ENCODE data around the gene KLF7. TPM values are rescaled to one million over a fixed set of nuclear protein-coding genes. Genes with fewer than 3 reads are reported as not detected.

Gene KLF7
- polyA plus RNA-seq, 3 donors = 9.4 to 40.7 (median 10.3) TPM

GRCh38 chr2:207133820-207134519 is 31.8 kb downstream of the KLF7 start:
- Histone ChIP-seq H3K27me3 (ENCODE audit: control insufficient read depth in 2 of 2, insufficient read depth in 2 of 2, low read length in 2 of 2) (no peaks in the 10 kb centered on the region), H3K79me2 (ENCODE audit: insufficient read depth, low read length) (peaks cover 96% of the 10 kb centered on the region), H3K9me3 (replicated peaks in 1 of 2; ENCODE audit: control insufficient read depth in 1 of 2, insufficient read depth in 1 of 2, low read length in 2 of 2) (no peaks in the 10 kb centered on the region), H3K9ac (ENCODE audit: insufficient read depth, low read length, poor library complexity, severe bottlenecking) (no peak overlapping the region), H4K20me1 (ENCODE audit: insufficient read depth, low read length) (peaks cover 47% of the 10 kb centered on the region), H3K36me3 (replicated peaks in 1 of 2; ENCODE audit: control insufficient read depth in 1 of 2, insufficient read depth in 2 of 2, low read length in 2 of 2) (no peaks in the 10 kb centered on the region), H3K4me3 (replicated peaks in 1 of 3; ENCODE audit: low read depth in 2 of 3, low read length in 3 of 3) (peak overlapping the region in 1 of 3 experiments; percentile 21), H3K4me2 (replicated peaks; ENCODE audit: extremely low read depth, low read length, poor library complexity, severe bottlenecking) (peak overlapping the region; percentile 24), H3K27ac (ENCODE audit: low read depth in 1 of 2, low read length in 2 of 2) (peak overlapping the region in 1 of 2 donors; percentile 84), H3K4me1 (ENCODE audit: control insufficient read depth in 1 of 2, insufficient read depth in 2 of 2, low read length in 2 of 2) (peaks cover 76 to 98% of the 10 kb centered on the region in 2 donors), H2AFZ (ENCODE audit: insufficient read depth, low read depth, low read length, poor library complexity, severe bottlenecking) (no peak overlapping the region)
- Mint-ChIP-seq H3K4me1 (peaks cover 91% of the 10 kb centered on the region), H3K4me3 (peak overlapping the region in 1 of 2 donors; percentile 28), H3K27ac (peak overlapping the region in 6 of 7 donors; percentile 39 to 83 (median 62)), H3K36me3 (peaks cover 17 to 36% of the 10 kb centered on the region in 2 donors), H3K9me3 (no peaks in the 10 kb centered on the region), H3K27me3 (ENCODE audit: low read depth in 3 of 3) (peaks cover 0 to 2% (median 0%) of the 10 kb centered on the region in 3 donors)
- peak in 1 of 3 donors; percentile 61 for DNase-seq
- 50% methylated on average over 7 of the region's 13 CpGs for WGBS (ENCODE audit: insufficient coverage)
- no peak for TF ChIP-seq CTCF (IDR thresholded peaks at IDR 0.05)
- intact Hi-C loops (cut with micrococcal nuclease) = loop anchor here in 1 of 2 donors (5.0 to 10.0 kb wide), 2 partner anchors 33 to 341 kb away; partner anchors contain the start of gene KLF7

- H3K9me3 Mint-ChIP-seq = no peaks in the 10 kb centered on the region
- H3K9me3 ChIP-seq (replicated peaks in 1 of 2; ENCODE audit: control insufficient read depth in 1 of 2, insufficient read depth in 1 of 2, low read length in 2 of 2) = no peaks in the 10 kb centered on the region
- H3K4me1 Mint-ChIP-seq = peaks cover 92% of the 10 kb centered on the region
- peaks cover 77 to 98% of the 10 kb centered on the region in 2 donors for H3K4me1 ChIP-seq (ENCODE audit: control insufficient read depth in 1 of 2, insufficient read depth in 2 of 2, low read length in 2 of 2)
- TF ChIP-seq CTCF (IDR thresholded peaks at IDR 0.05) = no peak
- peak overlapping the region in 4 of 7 donors; percentile 16 to 83 (median 59) for H3K27ac Mint-ChIP-seq
- H3K27me3 ChIP-seq (ENCODE audit: control insufficient read depth in 2 of 2, insufficient read depth in 2 of 2, low read length in 2 of 2) = no peaks in the 10 kb centered on the region
- H3K4me3 ChIP-seq (replicated peaks in 1 of 3; ENCODE audit: low read depth in 2 of 3, low read length in 3 of 3) = no peak overlapping the region
- H3K36me3 ChIP-seq (replicated peaks in 1 of 2; ENCODE audit: control insufficient read depth in 1 of 2, insufficient read depth in 2 of 2, low read length in 2 of 2) = no peaks in the 10 kb centered on the region
- peak overlapping the region in 1 of 2 donors; percentile 84 for H3K27ac ChIP-seq (ENCODE audit: low read depth in 1 of 2, low read length in 2 of 2)
- H4K20me1 ChIP-seq (ENCODE audit: insufficient read depth, low read length) = peaks cover 51% of the 10 kb centered on the region
- no peak overlapping the region for H2AFZ ChIP-seq (ENCODE audit: insufficient read depth, low read depth, low read length, poor library complexity, severe bottlenecking)
- no peak overlapping the region for H3K9ac ChIP-seq (ENCODE audit: insufficient read depth, low read length, poor library complexity, severe bottlenecking)
- H3K36me3 Mint-ChIP-seq = peaks cover 14 to 31% of the 10 kb centered on the region in 2 donors
- 96% methylated on average over 3 of the region's 6 CpGs for WGBS (ENCODE audit: insufficient coverage)
- H3K4me2 ChIP-seq (replicated peaks; ENCODE audit: extremely low read depth, low read length, poor library complexity, severe bottlenecking) = no peak overlapping the region
- H3K79me2 ChIP-seq (ENCODE audit: insufficient read depth, low read length) = peaks cover 96% of the 10 kb centered on the region
- H3K27me3 Mint-ChIP-seq (ENCODE audit: low read depth in 3 of 3) = peaks cover 0 to 2% (median 0%) of the 10 kb centered on the region in 3 donors
- no peak overlapping the region for H3K4me3 Mint-ChIP-seq
- intact Hi-C loops (cut with micrococcal nuclease) = loop anchor here in 1 of 2 donors (5.0 to 10.0 kb wide), 2 partner anchors 34 to 341 kb away; partner anchors contain the start of gene KLF7
- DNase-seq = no peak
These were observed 32.3 kb downstream of the KLF7 start for GRCh38 chr2:207133458-207133819.

Data from CD14-positive monocyte (primary cell).